AG09309 (cell line): Measurements from ENCODE around the gene SLC35F3.

Experiments
- DNase-seq: peaks from one replicate; pipeline ENCODE4 v3.0.0-alpha.2; 2010; ENCODE audit warnings: low read depth
- H3K4me3 ChIP-seq: 2 replicates; pipeline ENCODE4 v1.5.1; 2011; ENCODE audit warnings: mild to moderate bottlenecking, low read depth, low read length, moderate library complexity; ENCODE audit not compliant: control insufficient read depth
- TF ChIP-seq, protein P1 (sequence below): IDR thresholded peaks from 2 replicates; pipeline ENCODE4 v1.5.1; 2011; ENCODE audit warnings: mild to moderate bottlenecking, low read depth, low read length, inconsistent platforms; ENCODE audit not compliant: insufficient read depth, control insufficient read depth; ENCODE audit errors: missing control alignments

Gene SLC35F3

DNA sequence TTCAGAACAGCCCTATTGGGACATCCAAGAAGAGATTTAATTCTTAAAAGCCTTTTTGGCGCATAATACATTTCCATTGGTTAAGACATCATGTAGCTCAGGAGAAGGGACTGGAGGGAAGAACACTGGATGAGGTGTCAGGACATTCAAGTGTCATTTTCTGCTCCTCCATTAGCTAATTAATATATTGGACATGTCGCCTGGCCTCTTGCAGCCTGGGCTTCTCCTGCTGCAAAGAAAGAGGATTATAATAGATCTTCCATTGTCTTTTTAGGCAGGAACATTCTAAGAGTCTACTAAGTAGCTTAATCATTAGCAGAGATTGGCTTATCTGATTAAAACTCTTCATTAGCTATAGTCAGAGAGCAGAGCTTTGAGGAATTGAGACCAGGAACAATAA, 317.1 kb downstream of the SLC35F3 start:
- DNase-seq: no peak
- no peak overlapping the region for H3K4me3 ChIP-seq
- TF ChIP-seq, protein P1, sequence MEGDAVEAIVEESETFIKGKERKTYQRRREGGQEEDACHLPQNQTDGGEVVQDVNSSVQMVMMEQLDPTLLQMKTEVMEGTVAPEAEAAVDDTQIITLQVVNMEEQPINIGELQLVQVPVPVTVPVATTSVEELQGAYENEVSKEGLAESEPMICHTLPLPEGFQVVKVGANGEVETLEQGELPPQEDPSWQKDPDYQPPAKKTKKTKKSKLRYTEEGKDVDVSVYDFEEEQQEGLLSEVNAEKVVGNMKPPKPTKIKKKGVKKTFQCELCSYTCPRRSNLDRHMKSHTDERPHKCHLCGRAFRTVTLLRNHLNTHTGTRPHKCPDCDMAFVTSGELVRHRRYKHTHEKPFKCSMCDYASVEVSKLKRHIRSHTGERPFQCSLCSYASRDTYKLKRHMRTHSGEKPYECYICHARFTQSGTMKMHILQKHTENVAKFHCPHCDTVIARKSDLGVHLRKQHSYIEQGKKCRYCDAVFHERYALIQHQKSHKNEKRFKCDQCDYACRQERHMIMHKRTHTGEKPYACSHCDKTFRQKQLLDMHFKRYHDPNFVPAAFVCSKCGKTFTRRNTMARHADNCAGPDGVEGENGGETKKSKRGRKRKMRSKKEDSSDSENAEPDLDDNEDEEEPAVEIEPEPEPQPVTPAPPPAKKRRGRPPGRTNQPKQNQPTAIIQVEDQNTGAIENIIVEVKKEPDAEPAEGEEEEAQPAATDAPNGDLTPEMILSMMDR: no peak

DNA sequence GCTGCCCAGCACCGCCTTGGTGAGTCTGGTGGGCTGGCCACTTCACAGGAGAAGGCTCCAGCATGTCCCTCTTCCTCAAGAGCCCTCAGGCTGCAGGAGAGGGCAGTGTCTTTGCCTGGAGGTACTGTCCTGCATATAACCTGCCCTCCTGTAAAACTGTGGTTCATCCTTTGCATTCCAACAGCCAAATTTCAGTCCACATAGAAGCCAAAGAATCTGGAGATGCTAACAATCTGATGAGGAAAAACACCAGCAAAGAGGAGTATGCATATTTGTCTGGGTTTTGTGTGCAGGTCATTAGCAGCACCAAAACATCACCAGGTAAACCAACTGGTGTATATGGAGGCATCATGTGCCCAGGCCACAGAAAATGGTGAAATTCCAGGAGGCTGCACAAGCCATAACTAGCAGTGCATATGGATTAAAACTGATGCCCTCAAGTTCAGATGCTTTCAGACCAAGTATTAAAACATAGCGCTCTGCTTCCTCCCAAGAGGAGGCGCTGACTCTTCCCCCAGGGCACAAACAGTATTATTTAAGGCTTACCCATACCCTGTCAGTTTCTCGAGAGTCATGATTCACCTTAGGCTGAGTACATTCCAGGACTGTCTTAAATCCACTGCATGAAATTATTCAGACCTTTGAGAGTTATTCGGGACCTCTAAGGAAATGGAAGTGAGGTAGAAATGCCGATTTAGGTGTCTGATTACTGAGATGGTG, 318.2 kb downstream of the SLC35F3 start:
- TF ChIP-seq, protein P1: no peak
- H3K4me3 ChIP-seq: no peak overlapping the region
- no peak for DNase-seq

DNA sequence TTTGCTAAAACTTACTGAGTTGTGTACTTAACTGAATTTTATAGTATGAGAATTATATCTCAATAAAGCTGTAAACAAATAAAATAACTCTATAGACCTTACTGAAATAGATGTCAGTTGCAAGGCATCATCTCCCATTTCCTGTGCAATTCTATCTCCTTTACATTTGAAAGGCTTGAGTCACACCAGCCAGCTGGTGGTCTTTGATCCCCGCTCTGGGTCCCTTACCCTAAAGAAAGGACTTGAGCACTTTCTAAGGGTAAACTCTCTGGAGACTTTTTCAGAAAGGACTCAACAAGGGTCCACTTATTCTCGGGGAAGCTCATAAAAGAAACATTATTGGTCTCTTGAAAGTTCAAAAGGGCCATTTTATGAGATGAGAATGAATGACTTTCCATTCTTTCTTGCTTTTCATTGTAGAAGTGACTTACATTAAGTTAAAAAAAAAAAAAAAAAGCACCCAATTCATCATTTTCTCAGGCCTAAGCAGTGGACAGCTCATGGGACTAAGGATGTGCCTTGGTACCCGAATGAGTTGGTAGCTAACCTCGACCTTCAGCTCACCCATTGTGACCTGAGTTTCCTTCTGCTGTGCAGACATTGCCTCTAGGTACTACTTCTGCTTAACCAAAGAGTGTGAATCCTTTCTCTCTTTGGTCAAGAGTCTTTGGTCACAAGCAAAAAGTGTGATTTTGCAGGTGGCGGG, 321.8 kb downstream of the SLC35F3 start:
- no peak overlapping the region for H3K4me3 ChIP-seq
- no peak for DNase-seq
- TF ChIP-seq, protein P1: no peak

DNA sequence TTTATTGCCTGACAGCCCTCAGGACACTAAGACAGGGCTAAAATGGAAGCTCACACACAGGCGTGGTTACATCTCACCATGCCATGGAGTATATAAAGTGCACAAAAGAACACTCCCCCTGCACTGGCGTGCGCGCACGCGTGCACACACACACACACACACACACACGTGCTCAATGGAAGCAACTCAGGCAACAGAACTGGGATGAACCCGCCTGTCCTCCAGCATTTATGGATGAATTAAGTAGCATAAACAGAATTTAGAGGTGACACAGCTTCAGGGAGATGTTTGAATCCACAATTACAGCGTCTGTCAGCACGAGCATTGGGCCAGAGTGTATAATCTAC, 322.3 kb downstream of the SLC35F3 start:
- DNase-seq: no peak
- no peak overlapping the region for H3K4me3 ChIP-seq
- TF ChIP-seq, protein P1: no peak

DNA sequence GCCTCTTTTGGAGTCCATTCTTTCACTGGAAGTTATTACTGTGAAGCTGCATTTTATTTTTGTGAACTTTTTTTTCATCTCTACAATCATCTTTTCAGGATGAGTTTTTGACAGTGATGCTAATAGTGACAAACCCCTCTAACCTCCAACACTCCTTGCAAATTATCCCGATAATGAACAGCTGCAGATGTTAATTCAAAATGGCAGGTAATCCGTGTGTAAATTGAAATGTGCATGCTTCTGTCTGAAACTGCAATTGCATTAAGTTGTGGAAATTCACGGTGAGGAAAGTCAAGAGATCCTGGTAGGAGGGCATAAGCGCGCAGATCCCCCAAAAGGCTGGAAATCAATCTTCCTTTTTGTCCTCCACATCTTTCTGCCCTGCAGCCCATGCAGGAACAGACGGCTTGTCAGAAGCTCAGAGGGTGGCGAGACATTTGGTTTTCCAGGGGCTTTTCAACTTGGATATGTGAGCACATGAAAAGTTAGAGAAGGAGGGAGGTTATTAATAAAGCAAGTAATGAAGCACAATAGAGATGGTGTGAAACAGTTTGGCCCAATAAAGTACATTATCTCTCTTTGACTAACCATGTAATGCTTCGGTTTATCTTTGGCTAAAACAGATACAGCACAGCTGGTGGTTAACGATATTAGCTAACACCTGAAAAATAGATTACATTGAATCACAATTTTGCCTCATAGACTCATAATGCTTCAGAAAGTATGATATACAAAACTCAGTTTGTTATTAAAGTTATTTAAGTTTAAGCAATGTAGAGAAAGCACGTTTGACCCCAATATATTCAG, 325.3 kb downstream of the SLC35F3 start:
- no peak for DNase-seq
- no peak overlapping the region for H3K4me3 ChIP-seq
- TF ChIP-seq, protein P1: no peak

DNA sequence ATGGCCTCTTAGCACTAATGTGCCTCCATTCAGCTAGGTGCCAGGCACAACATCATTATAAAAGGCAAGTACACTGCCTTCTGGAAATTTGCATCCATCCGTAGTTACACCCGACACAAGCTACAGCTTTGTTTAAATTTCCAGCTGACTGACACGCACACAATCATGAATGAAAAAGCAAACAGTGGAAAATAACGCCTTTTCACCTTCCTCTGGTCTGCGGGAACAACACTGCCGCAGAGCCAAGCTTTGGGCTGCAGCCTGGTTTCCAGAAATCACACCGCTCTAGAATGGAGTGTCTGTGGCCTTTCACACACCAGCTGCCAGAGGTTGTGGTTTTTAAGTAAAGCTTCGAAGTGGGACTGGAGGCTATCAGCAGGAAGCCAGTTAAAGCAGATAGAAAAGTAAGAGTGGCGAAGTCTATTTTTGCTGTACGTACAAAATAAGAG, 326.0 kb downstream of the SLC35F3 start:
- DNase-seq: no peak
- TF ChIP-seq, protein P1: no peak
- no peak overlapping the region for H3K4me3 ChIP-seq
